Measurements from ENCODE around the gene DMBT1.

DMBT1 gene

DNA sequence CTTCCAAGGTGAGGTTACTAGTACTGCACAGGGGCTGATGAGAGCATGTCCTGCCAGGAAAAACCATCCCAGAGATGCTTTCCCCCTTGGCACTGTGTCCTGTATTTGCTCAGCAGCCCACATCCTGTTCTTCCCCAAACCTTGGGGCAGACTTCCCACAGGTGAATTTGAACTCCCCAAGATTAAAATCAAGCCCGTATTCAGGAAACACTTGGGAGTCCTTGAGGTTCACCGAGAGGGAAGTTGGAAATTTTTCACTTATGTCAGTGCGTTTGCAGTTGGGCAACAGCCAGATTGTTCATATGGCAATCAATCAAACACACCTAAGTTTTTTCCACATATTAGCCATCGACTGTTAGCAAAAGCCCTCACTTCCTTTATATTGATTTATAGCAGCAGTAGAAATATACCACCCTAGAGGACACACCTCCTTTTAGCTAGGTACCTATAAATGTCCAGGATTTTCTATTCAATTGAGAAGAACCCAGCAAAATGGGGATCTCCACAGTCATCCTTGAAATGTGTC, at the start of gene DMBT1:
Gene DMBT1, plus strand, starts transcription at position 476 of the 526 bp plus-strand sequence. Its CDS starts 17 bp downstream, at position 493.
- no peak for DNase-seq (ENCODE audit: low read depth)

GRCh38 chr10:122513053-122513452, 47.5 kb upstream of the DMBT1 start:
- no peak for DNase-seq (ENCODE audit: low read depth)

DNA sequence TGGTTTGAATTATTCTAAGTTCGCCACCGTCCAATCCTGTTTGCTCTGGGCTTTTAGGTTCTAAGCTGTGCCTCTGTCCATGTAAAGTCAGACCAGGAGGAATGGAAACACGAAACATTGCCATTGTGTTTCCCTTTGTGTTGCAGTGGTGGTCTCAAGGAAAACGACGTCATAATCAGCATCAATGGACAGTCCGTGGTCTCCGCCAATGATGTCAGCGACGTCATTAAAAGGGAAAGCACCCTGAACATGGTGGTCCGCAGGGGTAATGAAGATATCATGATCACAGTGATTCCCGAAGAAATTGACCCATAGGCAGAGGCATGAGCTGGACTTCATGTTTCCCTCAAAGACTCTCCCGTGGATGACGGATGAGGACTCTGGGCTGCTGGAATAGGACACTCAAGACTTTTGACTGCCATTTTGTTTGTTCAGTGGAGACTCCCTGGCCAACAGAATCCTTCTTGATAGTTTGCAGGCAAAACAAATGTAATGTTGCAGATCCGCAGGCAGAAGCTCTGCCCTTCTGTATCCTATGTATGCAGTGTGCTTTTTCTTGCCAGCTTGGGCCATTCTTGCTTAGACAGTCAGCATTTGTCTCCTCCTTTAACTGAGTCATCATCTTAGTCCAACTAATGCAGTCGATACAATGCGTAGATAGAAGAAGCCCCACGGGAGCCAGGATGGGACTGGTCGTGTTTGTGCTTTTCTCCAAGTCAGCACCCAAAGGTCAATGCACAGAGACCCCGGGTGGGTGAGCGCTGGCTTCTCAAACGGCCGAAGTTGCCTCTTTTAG, 46.3 kb upstream of the DMBT1 start:
- no peak for DNase-seq (ENCODE audit: low read depth)

GRCh38 chr10:122515022-122515424, 45.5 kb upstream of the DMBT1 start:
- no peak for DNase-seq (ENCODE audit: low read depth)

DNA sequence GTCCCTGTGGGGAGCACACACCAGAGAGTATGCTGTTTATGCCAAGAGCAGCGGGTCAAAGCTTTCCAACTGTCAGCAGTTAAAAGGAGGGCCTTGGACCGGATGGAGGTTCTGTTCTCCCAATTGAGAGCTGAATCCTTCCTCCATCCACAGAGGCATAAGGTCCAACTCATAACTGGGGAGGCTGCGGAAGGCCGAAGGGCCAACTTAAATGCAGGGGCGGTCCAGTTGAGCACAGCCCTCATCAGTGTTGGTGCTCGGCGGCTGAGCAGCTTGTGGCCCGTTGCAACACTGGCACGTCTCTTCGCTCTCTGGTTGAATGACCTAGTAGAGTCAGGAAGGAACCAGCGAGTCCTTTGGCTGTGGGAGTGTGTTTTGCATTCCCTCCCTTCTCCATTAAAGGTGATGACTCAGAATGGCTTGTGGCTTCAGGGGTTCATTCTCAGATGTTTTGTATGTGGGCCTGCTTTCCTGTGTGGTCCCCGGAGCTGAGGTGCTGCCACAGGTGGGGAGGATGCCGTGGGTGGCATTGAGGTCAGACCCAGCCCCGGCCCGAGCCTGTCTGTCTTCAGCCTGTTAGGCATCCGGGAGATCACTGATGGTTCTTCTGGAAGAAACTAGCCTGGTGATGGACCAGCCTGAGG, 44.8 kb upstream of the DMBT1 start:
- DNase-seq (ENCODE audit: low read depth): peak; percentile 39

GRCh38 chr10:122516734-122517133, 43.8 kb upstream of the DMBT1 start:
- no peak for DNase-seq (ENCODE audit: low read depth)

GRCh38 chr10:122519144-122519543, 41.4 kb upstream of the DMBT1 start:
- DNase-seq (ENCODE audit: low read depth): no peak

DNA sequence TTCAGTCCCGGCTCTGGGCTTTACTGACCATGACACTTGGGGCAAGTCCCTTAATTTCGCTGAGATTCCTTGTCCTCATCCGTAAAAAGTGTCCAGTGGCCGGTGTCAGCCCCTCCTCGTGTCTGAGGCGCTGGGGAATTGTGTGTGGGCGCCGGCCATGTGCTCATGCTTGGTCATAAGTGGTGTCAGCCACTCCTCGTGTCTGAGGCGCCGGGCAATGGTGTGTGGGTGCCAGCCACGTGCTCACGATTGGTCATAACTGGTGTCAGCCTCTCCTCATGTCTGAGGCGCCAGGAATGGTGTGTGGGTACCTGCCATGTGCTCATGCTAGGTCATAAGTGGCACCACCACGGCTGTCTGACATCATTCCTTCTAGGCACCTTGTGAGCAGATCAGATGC, 40.7 kb upstream of the DMBT1 start:
- DNase-seq (ENCODE audit: low read depth): no peak

GRCh38 chr10:122521011-122521410, 39.5 kb upstream of the DMBT1 start:
- DNase-seq (ENCODE audit: low read depth): no peak

DNA sequence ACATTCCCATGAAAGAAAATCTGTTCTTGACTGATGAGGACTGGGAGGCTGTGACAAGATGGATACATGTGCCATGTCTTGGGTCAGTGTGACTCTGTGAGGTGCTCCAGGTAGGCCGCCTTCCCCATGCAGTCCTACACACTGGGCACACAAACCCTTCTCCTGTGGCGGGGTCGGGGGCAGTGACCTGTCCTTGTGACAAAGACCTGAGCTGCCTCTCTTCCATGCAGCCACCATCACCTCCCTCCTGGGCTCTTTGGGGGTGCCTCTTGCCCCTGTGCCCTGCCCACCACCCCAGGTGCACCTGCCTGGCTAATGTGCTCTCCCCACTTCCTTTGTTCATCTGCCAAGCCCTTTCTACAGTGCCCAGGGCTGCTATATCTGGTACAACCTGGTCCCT, 35.7 kb upstream of the DMBT1 start:
- DNase-seq (ENCODE audit: low read depth): no peak

DNA sequence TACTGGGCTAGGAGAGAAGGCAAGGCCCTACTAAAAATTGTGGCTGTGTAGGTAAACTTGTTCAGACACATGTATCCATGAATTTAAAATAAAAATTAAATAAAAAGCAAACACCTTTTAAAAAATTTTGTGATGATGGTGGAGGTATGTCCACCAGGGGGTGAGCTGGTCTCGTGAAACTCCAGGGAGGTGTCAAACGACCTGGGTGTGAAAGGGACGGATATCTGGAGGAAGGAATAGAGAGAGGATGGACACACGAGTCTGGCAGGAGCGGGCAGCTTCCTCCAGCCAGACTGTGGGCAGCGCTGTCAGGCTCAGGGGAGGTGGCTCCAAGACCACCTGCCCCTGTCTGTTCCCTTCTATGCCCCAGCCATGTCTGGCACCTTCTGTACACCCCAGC, 34.8 kb upstream of the DMBT1 start:
- no peak for DNase-seq (ENCODE audit: low read depth)

DNA sequence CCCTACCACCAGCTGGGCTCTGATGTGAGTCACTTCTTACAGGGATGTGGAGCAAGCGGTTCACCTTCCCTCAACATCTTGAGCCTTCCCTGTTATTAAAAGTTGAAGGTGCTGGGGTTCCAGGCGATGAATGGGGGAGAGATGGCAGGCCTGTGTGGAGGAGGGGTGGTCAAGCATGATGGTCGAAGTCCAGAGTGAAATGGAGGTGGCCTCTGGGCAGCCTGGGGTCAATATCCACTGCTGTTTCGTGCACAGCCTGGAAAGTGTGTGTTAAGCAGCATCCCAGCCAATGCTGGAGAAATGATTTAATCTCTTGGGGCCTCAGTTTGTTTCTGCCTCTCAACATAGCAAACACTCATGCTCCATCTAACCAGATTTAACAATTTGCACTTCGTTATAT, 33.7 kb upstream of the DMBT1 start:
- no peak for DNase-seq (ENCODE audit: low read depth)

GRCh38 chr10:122530177-122530576, 30.4 kb upstream of the DMBT1 start:
- no peak for DNase-seq (ENCODE audit: low read depth)

GRCh38 chr10:122531261-122531660, 29.3 kb upstream of the DMBT1 start:
- DNase-seq (ENCODE audit: low read depth): no peak

- DNase-seq (ENCODE audit: low read depth): no peak
Observed at GRCh38 chr10:122531939-122532338, 28.6 kb upstream of the DMBT1 start.

GRCh38 chr10:122532601-122533296, 27.8 kb upstream of the DMBT1 start:
- DNase-seq (ENCODE audit: low read depth): no peak

- DNase-seq (ENCODE audit: low read depth): no peak
Observed at GRCh38 chr10:122537545-122537944, 23.0 kb upstream of the DMBT1 start.

DNA sequence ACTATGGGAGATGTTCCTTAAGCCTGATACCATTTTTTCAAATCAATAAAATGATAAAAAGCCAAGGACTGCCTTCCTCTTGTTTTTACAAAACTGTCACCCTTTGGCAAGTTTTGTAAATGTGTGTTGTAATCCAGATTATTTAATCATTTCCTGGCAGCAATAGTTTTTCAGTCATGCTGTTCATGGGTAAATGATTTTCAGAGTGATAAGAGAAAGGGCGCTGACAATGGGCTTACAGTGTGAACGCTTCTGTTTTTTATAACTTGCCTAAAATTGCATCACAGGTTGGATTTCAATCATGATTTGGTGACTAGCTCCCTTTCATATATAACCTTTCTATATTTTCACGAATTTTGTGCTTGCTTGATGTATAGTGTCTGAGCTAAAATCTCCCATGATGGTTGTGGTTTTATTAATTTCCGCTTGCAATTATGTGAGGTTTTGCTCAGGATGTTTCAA, 19.0 kb upstream of the DMBT1 start:
- no peak for DNase-seq (ENCODE audit: low read depth)

GRCh38 chr10:122543676-122544445, 16.7 kb upstream of the DMBT1 start:
- DNase-seq (ENCODE audit: low read depth): no peak

- DNase-seq (ENCODE audit: low read depth): no peak
Observed at GRCh38 chr10:122544493-122544892, 16.1 kb upstream of the DMBT1 start.

- DNase-seq (ENCODE audit: low read depth): no peak
Observed at GRCh38 chr10:122546242-122546641, 14.3 kb upstream of the DMBT1 start.

All from activated T-cell treated with anti-CD3 and anti-CD28 coated beads for 24 hours (primary cell).